ENCODE results near the gene CACNA1B.

CACNA1B gene

GRCh38 chr9:137986268-137987099 is 108.9 kb downstream of the CACNA1B start:
- no peak for DNase-seq (ENCODE audit: low read depth)

- DNase-seq (ENCODE audit: low read depth), result no peak
Measured at GRCh38 chr9:137987244-137988030, 109.9 kb downstream of the CACNA1B start.

- no peak for DNase-seq (ENCODE audit: low read depth)
Measured at GRCh38 chr9:137988051-137988450, 110.5 kb downstream of the CACNA1B start.

GRCh38 chr9:137988701-137989100 is 111.1 kb downstream of the CACNA1B start:
- no peak for DNase-seq (ENCODE audit: low read depth)

- DNase-seq (ENCODE audit: low read depth), result no peak
Measured at GRCh38 chr9:137989156-137989555, 111.6 kb downstream of the CACNA1B start.

- no peak for DNase-seq (ENCODE audit: low read depth)
Measured at GRCh38 chr9:137989999-137990715, 112.6 kb downstream of the CACNA1B start.

GRCh38 chr9:138003485-138004190 is 126.1 kb downstream of the CACNA1B start:
- no peak for DNase-seq (ENCODE audit: low read depth)

- DNase-seq (ENCODE audit: low read depth), result no peak
Measured at GRCh38 chr9:138006576-138007233, 129.1 kb downstream of the CACNA1B start.

GRCh38 chr9:138007566-138007917 is 130.0 kb downstream of the CACNA1B start:
- DNase-seq (ENCODE audit: low read depth), result no peak

GRCh38 chr9:138007918-138008841 is 130.6 kb downstream of the CACNA1B start:
- no peak for DNase-seq (ENCODE audit: low read depth)

GRCh38 chr9:138009016-138009802 is 131.6 kb downstream of the CACNA1B start:
- DNase-seq (ENCODE audit: low read depth), result no peak

- no peak for DNase-seq (ENCODE audit: low read depth)
Measured at GRCh38 chr9:138009803-138010690, 132.5 kb downstream of the CACNA1B start.

GRCh38 chr9:138010861-138011260 is 133.3 kb downstream of the CACNA1B start:
- no peak for DNase-seq (ENCODE audit: low read depth)

- DNase-seq (ENCODE audit: low read depth), result no peak
Measured at GRCh38 chr9:138011951-138012500, 134.4 kb downstream of the CACNA1B start.

- no peak for DNase-seq (ENCODE audit: low read depth)
Measured at GRCh38 chr9:138013273-138013672, 135.7 kb downstream of the CACNA1B start.

GRCh38 chr9:138013836-138014562 is 136.4 kb downstream of the CACNA1B start:
- no peak for DNase-seq (ENCODE audit: low read depth)

- no peak for DNase-seq (ENCODE audit: low read depth)
Measured at GRCh38 chr9:138014563-138014945, 137.0 kb downstream of the CACNA1B start.

Measured in GM04503 (cell line).